GM18511 (cell line): ENCODE data around the gene C19orf47.
A peak's percentile ranks its signal among the peaks of the same experiment; 100 is the strongest.

ENCODE experiments used
- ATAC-seq: cut with Tn5 transposase; IDR thresholded peaks from one replicate; pipeline ENCODE4 v1.9.1; 2021; ENCODE audit warnings: mild to moderate bottlenecking, moderate library complexity; ENCODE audit not compliant: unreplicated experiment

The C19orf47 gene

GRCh38 chr19:40348125-40348913 is at the start of gene C19orf47, which contains the start of gene PLD3:
C19orf47 (minus strand) TSS chr19:40348397; CDS start chr19:40341857, 6,540 bp downstream.
PLD3 (plus strand) TSS chr19:40348695; CDS start chr19:40366484, 17,789 bp downstream.
- ATAC-seq = peak; percentile 97

- ATAC-seq = no peak
Observed at GRCh38 chr19:40397568-40397906, 49.3 kb upstream of the C19orf47 start.

GRCh38 chr19:40396886-40397567 is 48.8 kb upstream of the C19orf47 start:
- no peak for ATAC-seq

- no peak for ATAC-seq
Observed at GRCh38 chr19:40395956-40396355, 47.8 kb upstream of the C19orf47 start.

GRCh38 chr19:40394816-40395210 is 46.6 kb upstream of the C19orf47 start:
- no peak for ATAC-seq

GRCh38 chr19:40393894-40394815 is 46.0 kb upstream of the C19orf47 start:
- ATAC-seq = no peak

- no peak for ATAC-seq
Observed at GRCh38 chr19:40392894-40393517, 44.8 kb upstream of the C19orf47 start.

GRCh38 chr19:40392123-40392522 is 43.9 kb upstream of the C19orf47 start:
- ATAC-seq = no peak

GRCh38 chr19:40390084-40390742 is 42.0 kb upstream of the C19orf47 start, which contains the start of gene HIPK4:
HIPK4 (minus strand) TSS chr19:40390181; CDS start chr19:40389902, 279 bp downstream.
- ATAC-seq = no peak

- no peak for ATAC-seq
Observed at GRCh38 chr19:40389404-40390083, 41.3 kb upstream of the C19orf47 start.

- no peak for ATAC-seq
Observed at GRCh38 chr19:40388481-40388880, 40.3 kb upstream of the C19orf47 start.

- no peak for ATAC-seq
Observed at GRCh38 chr19:40387155-40387554, 39.0 kb upstream of the C19orf47 start.

GRCh38 chr19:40383668-40384248 is 35.6 kb upstream of the C19orf47 start:
- ATAC-seq = no peak

GRCh38 chr19:40381321-40381720 is 33.1 kb upstream of the C19orf47 start:
- no peak for ATAC-seq

GRCh38 chr19:40380199-40381037 is 32.2 kb upstream of the C19orf47 start:
- no peak for ATAC-seq

- ATAC-seq = no peak
Observed at GRCh38 chr19:40379446-40380198, 31.4 kb upstream of the C19orf47 start.

- ATAC-seq = no peak
Observed at GRCh38 chr19:40378509-40378908, 30.3 kb upstream of the C19orf47 start.
